Ishikawa (cell line): ENCODE results near the gene PRPH.
A peak's percentile ranks its signal among the peaks of the same experiment; 100 is the strongest.

Experiments used
- CEBPB ChIP-seq: IDR thresholded peaks from 2 replicates; pipeline ENCODE4 v1.6.1; 2012
- CREB1 ChIP-seq: IDR thresholded peaks from 2 replicates; pipeline ENCODE4 v1.6.1; 2012; ENCODE audit warnings: low read depth
- EGR1 ChIP-seq: IDR thresholded peaks from 2 replicates; pipeline ENCODE4 v1.6.1; 2012
- EP300 ChIP-seq: IDR thresholded peaks from 2 replicates; pipeline ENCODE4 v1.6.1; 2012; ENCODE audit warnings: borderline replicate concordance
- MAX ChIP-seq: IDR thresholded peaks from 2 replicates; pipeline ENCODE4 v1.6.1; 2012
- NFIC ChIP-seq: IDR thresholded peaks from 2 replicates; pipeline ENCODE4 v1.6.1; 2012
- RAD21 ChIP-seq: IDR thresholded peaks from 2 replicates; pipeline ENCODE4 v1.6.1; 2012; ENCODE audit warnings: low read depth
- REST ChIP-seq: IDR thresholded peaks from 2 replicates; pipeline ENCODE4 v1.6.1; 2012; ENCODE audit warnings: low read depth, mild to moderate bottlenecking
- TCF12 ChIP-seq: IDR thresholded peaks from 2 replicates; pipeline ENCODE4 v1.6.1; 2012; ENCODE audit warnings: low read depth
- TEAD4 ChIP-seq: IDR thresholded peaks from 2 replicates; pipeline ENCODE4 v1.6.1; 2012
- USF1 ChIP-seq: IDR thresholded peaks from 2 replicates; pipeline ENCODE4 v1.6.1; 2012
- YY1 ChIP-seq: IDR thresholded peaks from 2 replicates; pipeline ENCODE4 v1.6.1; 2012; ENCODE audit warnings: low read depth

GRCh38 chr12:49339464-49339861 is 44.5 kb downstream of the PRPH start:
- no peak for TF ChIP-seq EGR1
- TF ChIP-seq USF1 = no peak
- TF ChIP-seq REST = no peak
- no peak for TF ChIP-seq YY1
- no peak for TF ChIP-seq MAX
- no peak for TF ChIP-seq CEBPB
- TF ChIP-seq TCF12 = no peak
- TF ChIP-seq EP300 = no peak
- TF ChIP-seq NFIC = peak; percentile 76
- no peak for TF ChIP-seq RAD21
- no peak for TF ChIP-seq TEAD4
- TF ChIP-seq CREB1 = no peak
